ENCODE results near the gene NOA1.
"Not testable (repeated sequence)": the region's sequence is repeated elsewhere in the genome, so short reads cannot be mapped to it uniquely, and the experiment has no call there.

Gene NOA1

DNA sequence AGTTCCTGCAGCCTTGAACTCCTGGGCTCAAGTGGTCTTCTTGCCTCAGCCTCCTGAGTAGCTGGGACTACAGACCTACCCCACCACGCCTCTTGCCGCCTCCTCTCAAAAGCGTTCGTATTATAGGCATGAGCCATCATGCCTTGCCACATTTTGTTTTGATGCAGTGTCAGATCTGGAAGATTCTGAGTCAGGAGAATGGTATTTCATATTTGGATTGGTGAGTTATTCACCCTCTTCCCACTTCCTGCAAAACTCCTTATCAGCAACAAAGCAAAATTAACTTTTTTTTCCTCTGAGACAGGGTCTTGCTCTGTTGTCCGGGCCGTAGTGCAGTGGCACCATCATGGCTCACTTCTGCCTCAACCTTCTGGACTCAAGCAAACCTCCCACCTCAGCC is 40.1 kb downstream of the NOA1 start:
- H3K9ac ChIP-seq (ENCODE audit: low read depth, low read length): no peak overlapping the region
- ATAC-seq (ENCODE audit: insufficient read depth, low read depth): no peak; the same call in 2 of the 3 replicates
- no peaks in the 10 kb centered on the region for H3K9me3 ChIP-seq (ENCODE audit: insufficient read depth, low read length, severe bottlenecking)
- no peaks in the 10 kb centered on the region for H3K27me3 ChIP-seq (ENCODE audit: insufficient read depth, low read length, poor library complexity)
- H3K4me2 ChIP-seq (ENCODE audit: insufficient read depth, low read length): no peak overlapping the region
- H3K27ac ChIP-seq (ENCODE audit: low read length): no peak overlapping the region
- no peaks in the 10 kb centered on the region for H3K4me1 ChIP-seq (ENCODE audit: insufficient read depth, low read length)
- peaks cover 49% of the 10 kb centered on the region for H3K36me3 ChIP-seq (ENCODE audit: insufficient read depth, low read length)
- no peak for DNase-seq
- TF ChIP-seq EZH2 (IDR thresholded peaks at IDR 0.05; ENCODE audit: borderline replicate concordance, low read depth, low read length, severe bottlenecking): no peak
- TF ChIP-seq, protein P1, sequence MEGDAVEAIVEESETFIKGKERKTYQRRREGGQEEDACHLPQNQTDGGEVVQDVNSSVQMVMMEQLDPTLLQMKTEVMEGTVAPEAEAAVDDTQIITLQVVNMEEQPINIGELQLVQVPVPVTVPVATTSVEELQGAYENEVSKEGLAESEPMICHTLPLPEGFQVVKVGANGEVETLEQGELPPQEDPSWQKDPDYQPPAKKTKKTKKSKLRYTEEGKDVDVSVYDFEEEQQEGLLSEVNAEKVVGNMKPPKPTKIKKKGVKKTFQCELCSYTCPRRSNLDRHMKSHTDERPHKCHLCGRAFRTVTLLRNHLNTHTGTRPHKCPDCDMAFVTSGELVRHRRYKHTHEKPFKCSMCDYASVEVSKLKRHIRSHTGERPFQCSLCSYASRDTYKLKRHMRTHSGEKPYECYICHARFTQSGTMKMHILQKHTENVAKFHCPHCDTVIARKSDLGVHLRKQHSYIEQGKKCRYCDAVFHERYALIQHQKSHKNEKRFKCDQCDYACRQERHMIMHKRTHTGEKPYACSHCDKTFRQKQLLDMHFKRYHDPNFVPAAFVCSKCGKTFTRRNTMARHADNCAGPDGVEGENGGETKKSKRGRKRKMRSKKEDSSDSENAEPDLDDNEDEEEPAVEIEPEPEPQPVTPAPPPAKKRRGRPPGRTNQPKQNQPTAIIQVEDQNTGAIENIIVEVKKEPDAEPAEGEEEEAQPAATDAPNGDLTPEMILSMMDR (IDR thresholded peaks at IDR 0.05; ENCODE audit: borderline replicate concordance, extremely low read depth, low read length, poor library complexity, severe bottlenecking): no peak
- H3K4me3 ChIP-seq (ENCODE audit: low read depth in 1 of 2, low read length in 2 of 2): no peak overlapping the region
- H3K79me2 ChIP-seq (ENCODE audit: insufficient read depth, low read length): peaks cover 23% of the 10 kb centered on the region; the same call in 1 of the 2 replicates
- peaks cover 8% of the 10 kb centered on the region; the same call in 1 of the 2 replicates for H4K20me1 ChIP-seq (ENCODE audit: insufficient read depth, low read length)
- H2AFZ ChIP-seq (ENCODE audit: low read depth, low read length): no peak overlapping the region

DNA sequence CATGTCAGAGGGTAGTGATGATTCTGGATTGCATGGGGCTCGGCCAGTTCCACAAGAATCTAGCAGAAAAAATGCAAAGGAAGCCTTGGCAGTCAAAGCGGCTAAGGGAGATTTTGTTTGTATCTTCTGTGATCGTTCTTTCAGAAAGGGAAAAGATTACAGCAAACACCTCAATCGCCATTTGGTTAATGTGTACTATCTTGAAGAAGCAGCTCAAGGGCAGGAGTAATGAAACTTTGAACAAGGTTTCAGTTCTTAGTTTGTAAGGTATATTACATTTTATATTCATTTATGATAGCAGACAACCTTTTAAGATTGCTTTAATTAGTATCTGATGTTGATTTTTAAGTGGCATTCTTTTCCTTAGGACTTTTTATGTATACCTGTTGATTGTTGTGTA is 45.5 kb downstream of the NOA1 start:
- Histone ChIP-seq H3K79me2 (ENCODE audit: insufficient read depth, low read length) (peaks cover 71% of the 10 kb centered on the region), H3K27me3 (ENCODE audit: insufficient read depth, low read length, poor library complexity) (no peaks in the 10 kb centered on the region), H3K9ac (ENCODE audit: low read depth, low read length) (no peak overlapping the region), H2AFZ (ENCODE audit: low read depth, low read length) (no peak overlapping the region), H4K20me1 (ENCODE audit: insufficient read depth, low read length) (peaks cover 46% of the 10 kb centered on the region), H3K36me3 (ENCODE audit: insufficient read depth, low read length) (peaks cover 76% of the 10 kb centered on the region), H3K4me2 (ENCODE audit: insufficient read depth, low read length) (no peak overlapping the region), H3K9me3 (ENCODE audit: insufficient read depth, low read length, severe bottlenecking) (no peaks in the 10 kb centered on the region), H3K4me3 (ENCODE audit: low read depth in 1 of 2, low read length in 2 of 2) (no peak overlapping the region), H3K4me1 (ENCODE audit: insufficient read depth, low read length) (no peaks in the 10 kb centered on the region), H3K27ac (ENCODE audit: low read length) (no peak overlapping the region)
- ATAC-seq (ENCODE audit: insufficient read depth, low read depth) (no peak), DNase-seq (no peak)
- TF ChIP-seq EZH2 (IDR thresholded peaks at IDR 0.05; ENCODE audit: borderline replicate concordance, low read depth, low read length, severe bottlenecking): no peak
- TF ChIP-seq, protein P1 (IDR thresholded peaks at IDR 0.05; ENCODE audit: borderline replicate concordance, extremely low read depth, low read length, poor library complexity, severe bottlenecking): no peak

DNA sequence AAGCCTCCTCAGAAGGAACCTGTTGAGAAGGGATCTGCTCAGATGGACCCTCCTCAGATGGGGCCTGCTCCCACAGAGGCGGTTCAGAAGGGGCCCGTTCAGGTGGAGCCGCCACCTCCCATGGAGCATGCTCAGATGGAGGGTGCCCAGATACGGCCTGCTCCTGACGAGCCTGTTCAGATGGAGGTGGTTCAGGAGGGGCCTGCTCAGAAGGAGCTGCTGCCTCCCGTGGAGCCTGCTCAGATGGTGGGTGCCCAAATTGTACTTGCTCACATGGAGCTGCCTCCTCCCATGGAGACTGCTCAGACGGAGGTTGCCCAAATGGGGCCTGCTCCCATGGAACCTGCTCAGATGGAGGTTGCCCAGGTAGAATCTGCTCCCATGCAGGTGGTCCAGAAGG is 46.8 kb downstream of the NOA1 start:
- H3K27ac ChIP-seq (ENCODE audit: low read length): no peak overlapping the region
- no peak overlapping the region for H2AFZ ChIP-seq (ENCODE audit: low read depth, low read length)
- no peak overlapping the region for H3K9ac ChIP-seq (ENCODE audit: low read depth, low read length)
- DNase-seq (no peak), ATAC-seq (ENCODE audit: insufficient read depth, low read depth) (no peak)
- H3K79me2 ChIP-seq (ENCODE audit: insufficient read depth, low read length): peaks cover 81% of the 10 kb centered on the region
- no peaks in the 10 kb centered on the region for H3K4me1 ChIP-seq (ENCODE audit: insufficient read depth, low read length)
- no peaks in the 10 kb centered on the region for H3K27me3 ChIP-seq (ENCODE audit: insufficient read depth, low read length, poor library complexity)
- no peak for TF ChIP-seq EZH2 (IDR thresholded peaks at IDR 0.05; ENCODE audit: borderline replicate concordance, low read depth, low read length, severe bottlenecking)
- TF ChIP-seq, protein P1 (IDR thresholded peaks at IDR 0.05; ENCODE audit: borderline replicate concordance, extremely low read depth, low read length, poor library complexity, severe bottlenecking): no peak
- no peak overlapping the region for H3K4me2 ChIP-seq (ENCODE audit: insufficient read depth, low read length)
- H3K36me3 ChIP-seq (ENCODE audit: insufficient read depth, low read length): peaks cover 74% of the 10 kb centered on the region
- H3K4me3 ChIP-seq (ENCODE audit: low read depth in 1 of 2, low read length in 2 of 2): no peak overlapping the region
- peaks cover 46% of the 10 kb centered on the region for H4K20me1 ChIP-seq (ENCODE audit: insufficient read depth, low read length)
- H3K9me3 ChIP-seq (ENCODE audit: insufficient read depth, low read length, severe bottlenecking): no peaks in the 10 kb centered on the region

DNA sequence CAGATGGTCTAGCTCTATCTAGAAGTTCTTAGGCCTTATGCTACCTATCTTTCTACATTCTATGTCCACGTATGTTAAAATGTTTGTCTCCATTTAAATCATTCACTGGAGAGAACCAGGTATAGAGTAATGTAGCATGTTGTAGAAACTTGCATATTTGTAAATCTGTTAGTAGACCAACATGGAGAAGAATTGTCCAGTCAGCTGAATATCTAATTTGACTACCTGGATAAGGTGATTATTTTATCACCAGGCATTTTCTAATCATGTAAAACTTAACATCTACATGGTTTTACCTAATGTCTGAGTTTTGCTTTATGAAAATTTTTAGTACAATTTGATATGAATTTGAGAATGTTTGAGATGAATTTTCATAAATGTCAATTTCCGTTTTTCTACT is 50.2 kb downstream of the NOA1 start:
- ATAC-seq (ENCODE audit: insufficient read depth, low read depth): no peak
- Histone ChIP-seq H4K20me1 (ENCODE audit: insufficient read depth, low read length) (peaks cover 51% of the 10 kb centered on the region), H3K4me1 (ENCODE audit: insufficient read depth, low read length) (no peaks in the 10 kb centered on the region), H3K27ac (ENCODE audit: low read length) (no peak overlapping the region), H2AFZ (ENCODE audit: low read depth, low read length) (no peak overlapping the region), H3K4me3 (ENCODE audit: low read depth in 1 of 2, low read length in 2 of 2) (no peak overlapping the region), H3K27me3 (ENCODE audit: insufficient read depth, low read length, poor library complexity) (no peaks in the 10 kb centered on the region), H3K79me2 (ENCODE audit: insufficient read depth, low read length) (peaks cover 88% of the 10 kb centered on the region), H3K36me3 (ENCODE audit: insufficient read depth, low read length) (peaks cover 82% of the 10 kb centered on the region), H3K9me3 (ENCODE audit: insufficient read depth, low read length, severe bottlenecking) (no peaks in the 10 kb centered on the region), H3K9ac (ENCODE audit: low read depth, low read length) (no peak overlapping the region), H3K4me2 (ENCODE audit: insufficient read depth, low read length) (no peak overlapping the region)
- no peak for DNase-seq
- TF ChIP-seq, protein P1 (IDR thresholded peaks at IDR 0.05; ENCODE audit: borderline replicate concordance, extremely low read depth, low read length, poor library complexity, severe bottlenecking): no peak
- TF ChIP-seq EZH2 (IDR thresholded peaks at IDR 0.05; ENCODE audit: borderline replicate concordance, low read depth, low read length, severe bottlenecking): no peak

DNA sequence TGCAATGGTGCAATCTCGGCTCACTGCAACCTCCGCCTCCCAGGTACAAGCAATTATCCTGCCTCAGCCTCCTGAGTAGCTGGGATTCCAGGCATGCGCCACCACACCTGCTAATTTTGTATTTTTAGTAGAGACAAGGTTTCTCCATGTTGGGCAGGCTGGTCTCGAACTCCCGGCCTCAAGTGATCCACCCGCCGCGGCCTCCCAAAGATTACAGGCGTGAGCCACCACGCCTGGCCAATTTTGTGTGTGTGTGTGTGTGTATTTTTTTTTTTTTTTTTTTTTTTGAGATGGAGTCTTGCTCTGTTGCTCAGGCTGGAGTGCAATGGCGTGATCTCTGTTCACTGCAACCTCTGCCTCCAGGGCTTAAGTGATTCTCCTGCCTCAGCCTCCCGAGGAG is 62.4 kb downstream of the NOA1 start:
- not testable (repeated sequence) for H3K9ac ChIP-seq (ENCODE audit: low read depth, low read length); H2AFZ ChIP-seq (ENCODE audit: low read depth, low read length); ATAC-seq (ENCODE audit: insufficient read depth, low read depth); H3K27me3 ChIP-seq (ENCODE audit: insufficient read depth, low read length, poor library complexity); H3K27ac ChIP-seq (ENCODE audit: low read length); H3K4me2 ChIP-seq (ENCODE audit: insufficient read depth, low read length); H3K4me3 ChIP-seq (ENCODE audit: low read depth in 1 of 2, low read length in 2 of 2); H3K9me3 ChIP-seq (ENCODE audit: insufficient read depth, low read length, severe bottlenecking); DNase-seq
- Histone ChIP-seq H3K79me2 (ENCODE audit: insufficient read depth, low read length) (peaks cover 100% of the 10 kb centered on the region), H3K4me1 (ENCODE audit: insufficient read depth, low read length) (peaks cover 47% of the 10 kb centered on the region), H4K20me1 (ENCODE audit: insufficient read depth, low read length) (peaks cover 61% of the 10 kb centered on the region), H3K36me3 (ENCODE audit: insufficient read depth, low read length) (peaks cover 77% of the 10 kb centered on the region)

Measured in DND-41 (cell line).